ENCODE measurements around the gene DOCK2.

Gene DOCK2

DNA sequence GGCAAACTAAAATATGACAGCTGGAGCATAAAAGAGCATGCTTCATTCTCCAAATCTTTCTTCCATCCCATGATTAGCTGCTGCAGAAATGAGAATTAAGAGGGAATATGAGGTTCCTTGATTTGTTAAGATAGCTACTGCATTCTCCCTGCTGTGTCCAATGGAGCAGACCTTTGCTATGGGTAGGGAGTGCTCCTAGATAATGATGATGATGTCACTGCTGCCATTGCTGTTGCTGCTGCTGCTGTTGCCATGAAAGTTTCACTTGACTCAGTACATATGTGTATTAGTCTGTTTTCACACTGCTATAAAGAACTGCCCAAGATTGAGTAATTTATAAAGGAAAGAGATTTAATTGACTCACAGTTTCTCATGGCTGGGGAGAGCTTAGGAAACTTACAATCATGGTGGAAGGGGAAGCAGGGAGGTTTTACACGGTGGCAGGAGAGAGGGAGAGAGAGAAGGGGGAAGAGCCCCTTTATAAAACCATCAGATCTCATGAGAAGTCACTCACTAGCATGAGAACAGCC, 214.3 kb downstream of the DOCK2 start:
- no peak overlapping the region for H3K27ac ChIP-seq
- no peak for DNase-seq (ENCODE audit: low read depth, low spot score)
- TF ChIP-seq FOXP2 (optimal IDR thresholded peaks at IDR 0.05; ENCODE audit: control extremely low read depth, extremely low read length, insufficient read depth) (no peak), EZH2 (IDR thresholded peaks at IDR 0.05) (no peak), POLR2AphosphoS5 (IDR thresholded peaks at IDR 0.05; ENCODE audit: borderline replicate concordance, low read depth, low read length) (no peak)
- no peak overlapping the region for H3K9ac ChIP-seq (ENCODE audit: insufficient read length)
- H3K9me3 ChIP-seq (ENCODE audit: low read depth, low read length), result no peaks in the 10 kb centered on the region
- H3K36me3 ChIP-seq (ENCODE audit: insufficient read depth, low read length), result no peaks in the 10 kb centered on the region
- no peak overlapping the region for H3K4me3 ChIP-seq

DNA sequence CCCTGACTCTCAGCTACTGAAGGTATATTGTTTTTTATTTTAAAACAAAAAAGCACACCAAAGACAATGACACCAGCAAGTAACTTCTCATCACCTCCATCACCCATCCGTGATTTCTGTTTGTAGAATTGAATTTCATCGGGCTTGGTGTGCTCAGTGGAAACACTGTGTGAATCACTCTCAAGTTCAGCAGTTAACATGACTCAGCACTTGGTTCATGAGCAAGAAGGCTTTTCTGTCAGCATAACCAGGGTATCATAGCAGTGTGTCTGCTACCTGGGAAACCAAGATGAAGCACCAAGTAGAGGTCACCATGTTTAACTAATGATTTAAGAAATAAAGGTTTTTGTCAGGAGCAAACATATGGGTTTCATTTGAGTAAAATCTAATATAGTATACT, 219.5 kb downstream of the DOCK2 start:
- TF ChIP-seq EZH2 (IDR thresholded peaks at IDR 0.05) (no peak), POLR2AphosphoS5 (IDR thresholded peaks at IDR 0.05; ENCODE audit: borderline replicate concordance, low read depth, low read length) (no peak), FOXP2 (optimal IDR thresholded peaks at IDR 0.05; ENCODE audit: control extremely low read depth, extremely low read length, insufficient read depth) (no peak)
- H3K27ac ChIP-seq, result no peak overlapping the region
- H3K36me3 ChIP-seq (ENCODE audit: insufficient read depth, low read length), result no peaks in the 10 kb centered on the region
- no peak overlapping the region for H3K4me3 ChIP-seq
- H3K9ac ChIP-seq (ENCODE audit: insufficient read length), result no peak overlapping the region
- no peaks in the 10 kb centered on the region for H3K9me3 ChIP-seq (ENCODE audit: low read depth, low read length)
- DNase-seq (ENCODE audit: low read depth, low spot score), result no peak

DNA sequence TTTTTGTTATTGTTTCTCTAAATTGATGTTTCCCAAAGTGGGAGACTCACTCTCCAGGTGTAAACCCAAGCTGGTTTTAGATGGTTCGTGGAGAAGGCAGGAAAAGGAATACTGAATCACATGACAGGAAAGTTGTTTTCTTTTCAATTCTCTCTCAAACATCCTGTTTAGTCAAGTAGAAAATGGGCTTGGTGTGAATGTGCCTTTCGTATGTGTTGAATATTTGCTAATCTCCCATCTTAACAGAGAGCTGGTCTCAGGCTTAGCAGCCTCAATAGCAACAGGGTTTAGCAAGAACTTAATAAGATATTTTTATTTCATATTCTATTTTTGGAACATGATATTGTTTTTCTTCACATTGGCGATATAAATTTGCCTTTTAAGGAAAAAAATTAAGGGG, 223.5 kb downstream of the DOCK2 start:
- DNase-seq (ENCODE audit: low read depth, low spot score), result no peak
- Histone ChIP-seq H3K9me3 (ENCODE audit: low read depth, low read length) (no peaks in the 10 kb centered on the region), H3K36me3 (ENCODE audit: insufficient read depth, low read length) (no peaks in the 10 kb centered on the region), H3K27ac (no peak overlapping the region), H3K4me3 (no peak overlapping the region), H3K9ac (ENCODE audit: insufficient read length) (no peak overlapping the region)
- TF ChIP-seq POLR2AphosphoS5 (IDR thresholded peaks at IDR 0.05; ENCODE audit: borderline replicate concordance, low read depth, low read length) (no peak), EZH2 (IDR thresholded peaks at IDR 0.05) (no peak), FOXP2 (optimal IDR thresholded peaks at IDR 0.05; ENCODE audit: control extremely low read depth, extremely low read length, insufficient read depth) (no peak)

DNA sequence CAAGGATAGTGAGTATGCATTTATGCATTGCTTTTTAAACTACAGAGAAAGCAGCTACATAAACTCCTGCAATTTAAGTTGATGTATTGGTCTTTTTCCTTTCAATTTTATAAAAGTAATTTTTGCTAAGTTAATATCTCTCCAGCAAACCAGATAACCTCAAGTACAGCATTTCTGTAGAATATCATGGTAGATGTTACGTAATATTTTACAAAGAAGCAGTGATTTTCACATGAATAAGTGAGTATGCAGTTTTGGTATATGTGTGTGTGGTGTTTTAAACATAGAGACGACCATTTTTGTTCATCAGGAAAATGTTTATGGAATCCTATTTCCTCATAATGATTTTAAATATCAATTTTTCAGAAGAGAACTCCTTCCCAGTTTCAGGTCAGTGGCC, 224.4 kb downstream of the DOCK2 start:
- H3K36me3 ChIP-seq (ENCODE audit: insufficient read depth, low read length), result no peaks in the 10 kb centered on the region
- H3K27ac ChIP-seq, result no peak overlapping the region
- DNase-seq (ENCODE audit: low read depth, low spot score), result no peak
- no peak overlapping the region for H3K4me3 ChIP-seq
- no peak overlapping the region for H3K9ac ChIP-seq (ENCODE audit: insufficient read length)
- H3K9me3 ChIP-seq (ENCODE audit: low read depth, low read length), result no peaks in the 10 kb centered on the region
- TF ChIP-seq FOXP2 (optimal IDR thresholded peaks at IDR 0.05; ENCODE audit: control extremely low read depth, extremely low read length, insufficient read depth) (no peak), EZH2 (IDR thresholded peaks at IDR 0.05) (no peak), POLR2AphosphoS5 (IDR thresholded peaks at IDR 0.05; ENCODE audit: borderline replicate concordance, low read depth, low read length) (no peak)

DNA sequence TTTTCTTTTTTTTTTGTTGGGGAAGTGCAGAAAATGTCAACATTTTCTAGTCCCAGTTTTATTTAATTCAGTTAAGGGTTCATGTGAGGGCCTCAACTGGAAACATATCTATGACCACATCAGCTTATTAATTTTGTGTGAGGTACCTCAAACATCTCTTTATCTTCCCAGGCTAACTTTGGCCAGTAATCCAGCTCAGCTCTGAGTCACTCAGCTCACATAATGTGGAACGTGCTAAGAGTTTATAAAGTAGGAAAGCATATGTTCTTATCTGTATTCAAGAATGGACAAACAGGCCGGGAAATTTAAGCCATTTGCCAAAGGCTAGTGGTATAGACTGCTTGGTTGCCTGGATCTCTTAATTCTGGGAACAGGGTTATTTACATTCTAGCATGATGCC, 224.9 kb downstream of the DOCK2 start:
- no peaks in the 10 kb centered on the region for H3K36me3 ChIP-seq (ENCODE audit: insufficient read depth, low read length)
- DNase-seq (ENCODE audit: low read depth, low spot score), result no peak
- H3K9me3 ChIP-seq (ENCODE audit: low read depth, low read length), result no peaks in the 10 kb centered on the region
- H3K4me3 ChIP-seq, result no peak overlapping the region
- H3K9ac ChIP-seq (ENCODE audit: insufficient read length), result no peak overlapping the region
- TF ChIP-seq FOXP2 (optimal IDR thresholded peaks at IDR 0.05; ENCODE audit: control extremely low read depth, extremely low read length, insufficient read depth) (no peak), POLR2AphosphoS5 (IDR thresholded peaks at IDR 0.05; ENCODE audit: borderline replicate concordance, low read depth, low read length) (no peak), EZH2 (IDR thresholded peaks at IDR 0.05) (no peak)
- H3K27ac ChIP-seq, result no peak overlapping the region

DNA sequence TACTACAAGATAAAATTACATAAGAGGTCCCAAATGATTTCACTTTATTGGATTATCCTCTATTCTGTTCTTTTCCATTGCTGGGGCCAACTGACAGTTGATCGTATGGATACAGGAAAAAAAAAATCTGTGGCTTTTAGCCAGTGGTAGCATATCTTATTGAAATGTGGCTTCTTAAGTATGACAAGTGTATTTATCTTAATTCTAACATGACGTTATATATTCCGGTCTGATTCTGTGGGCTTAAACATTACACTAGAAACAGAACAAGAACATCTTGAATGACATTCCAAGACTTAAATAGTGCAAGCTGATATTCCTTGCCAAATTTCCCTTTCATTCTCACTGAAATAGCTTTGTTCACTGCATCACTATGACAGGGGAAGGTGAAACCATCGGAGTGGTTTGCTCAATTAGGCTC, 225.3 kb downstream of the DOCK2 start:
- no peak for DNase-seq (ENCODE audit: low read depth, low spot score)
- Histone ChIP-seq H3K9me3 (ENCODE audit: low read depth, low read length) (no peaks in the 10 kb centered on the region), H3K27ac (no peak overlapping the region), H3K9ac (ENCODE audit: insufficient read length) (no peak overlapping the region), H3K36me3 (ENCODE audit: insufficient read depth, low read length) (no peaks in the 10 kb centered on the region), H3K4me3 (no peak overlapping the region)
- TF ChIP-seq POLR2AphosphoS5 (IDR thresholded peaks at IDR 0.05; ENCODE audit: borderline replicate concordance, low read depth, low read length) (no peak), EZH2 (IDR thresholded peaks at IDR 0.05) (no peak), FOXP2 (optimal IDR thresholded peaks at IDR 0.05; ENCODE audit: control extremely low read depth, extremely low read length, insufficient read depth) (no peak)

DNA sequence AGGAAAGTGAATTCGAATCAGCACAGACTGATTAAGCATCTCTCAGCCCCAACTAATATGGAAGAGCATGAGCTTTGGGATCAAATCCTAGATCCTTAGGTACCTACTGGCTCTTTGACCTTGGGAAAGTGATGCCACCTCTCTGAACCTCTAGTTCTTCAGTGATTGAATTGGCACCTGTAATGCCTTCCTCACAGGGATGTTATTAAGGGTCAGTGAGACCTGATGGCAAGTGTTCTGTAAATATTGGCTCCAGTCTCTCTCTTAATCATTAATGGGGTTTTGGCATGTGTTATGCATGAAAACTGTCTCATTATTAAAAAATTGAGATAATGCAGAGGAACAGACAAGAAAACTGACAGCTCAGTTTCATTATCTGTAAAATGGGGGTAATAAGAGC, 227.4 kb downstream of the DOCK2 start:
- Histone ChIP-seq H3K4me3 (no peak overlapping the region), H3K36me3 (ENCODE audit: insufficient read depth, low read length) (no peaks in the 10 kb centered on the region), H3K27ac (no peak overlapping the region), H3K9me3 (ENCODE audit: low read depth, low read length) (no peaks in the 10 kb centered on the region), H3K9ac (ENCODE audit: insufficient read length) (no peak overlapping the region)
- DNase-seq (ENCODE audit: low read depth, low spot score), result no peak
- TF ChIP-seq EZH2 (IDR thresholded peaks at IDR 0.05) (no peak), FOXP2 (optimal IDR thresholded peaks at IDR 0.05; ENCODE audit: control extremely low read depth, extremely low read length, insufficient read depth) (no peak), POLR2AphosphoS5 (IDR thresholded peaks at IDR 0.05; ENCODE audit: borderline replicate concordance, low read depth, low read length) (no peak)

DNA sequence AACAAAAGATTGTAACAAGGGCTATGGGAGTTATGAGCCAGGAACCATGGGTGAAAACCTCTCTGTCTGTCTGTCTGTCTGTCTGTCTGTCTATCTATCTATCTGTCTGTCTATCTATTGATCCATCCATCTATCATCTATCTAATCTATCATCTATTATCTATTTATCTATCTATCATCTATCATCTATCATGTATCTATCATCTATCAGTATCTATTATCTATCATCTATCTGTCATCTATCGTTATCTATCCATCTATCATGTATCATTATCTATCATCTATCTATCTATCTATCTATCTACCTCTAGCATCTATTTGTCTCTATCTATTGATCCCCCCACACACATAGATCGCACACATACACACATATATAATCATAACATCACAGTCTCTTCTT, 230.3 kb downstream of the DOCK2 start:
- no peaks in the 10 kb centered on the region for H3K36me3 ChIP-seq (ENCODE audit: insufficient read depth, low read length)
- TF ChIP-seq EZH2 (IDR thresholded peaks at IDR 0.05), result no peak
- TF ChIP-seq POLR2AphosphoS5 (IDR thresholded peaks at IDR 0.05; ENCODE audit: borderline replicate concordance, low read depth, low read length), result no peak
- no peak for TF ChIP-seq FOXP2 (optimal IDR thresholded peaks at IDR 0.05; ENCODE audit: control extremely low read depth, extremely low read length, insufficient read depth)
- DNase-seq (ENCODE audit: low read depth, low spot score), result no peak
- no peak overlapping the region for H3K9ac ChIP-seq (ENCODE audit: insufficient read length)
- no peaks in the 10 kb centered on the region for H3K9me3 ChIP-seq (ENCODE audit: low read depth, low read length)
- no peak overlapping the region for H3K4me3 ChIP-seq
- H3K27ac ChIP-seq, result no peak overlapping the region

DNA sequence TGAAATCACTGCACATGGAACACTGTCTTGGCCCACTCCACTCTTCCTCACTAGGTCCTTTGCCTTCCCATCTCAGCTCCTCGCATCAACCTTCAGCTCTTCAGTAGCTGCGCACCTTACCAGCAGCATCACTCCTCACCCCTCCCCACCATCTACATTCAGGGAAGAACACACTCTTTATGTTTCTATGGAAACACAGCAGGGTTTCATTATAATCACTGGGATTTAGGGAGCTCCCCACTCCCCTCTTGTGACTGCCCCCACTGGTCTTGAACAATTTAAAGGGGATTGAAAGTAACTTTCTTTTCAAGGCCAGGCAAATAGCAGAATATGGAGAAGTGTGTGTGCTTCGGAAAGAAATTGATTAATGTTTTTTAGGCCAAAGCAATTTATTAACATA, 232.0 kb downstream of the DOCK2 start:
- H3K27ac ChIP-seq, result no peak overlapping the region
- H3K9ac ChIP-seq (ENCODE audit: insufficient read length), result no peak overlapping the region
- no peak for DNase-seq (ENCODE audit: low read depth, low spot score)
- H3K4me3 ChIP-seq, result no peak overlapping the region
- H3K36me3 ChIP-seq (ENCODE audit: insufficient read depth, low read length), result no peaks in the 10 kb centered on the region
- no peak for TF ChIP-seq FOXP2 (optimal IDR thresholded peaks at IDR 0.05; ENCODE audit: control extremely low read depth, extremely low read length, insufficient read depth)
- TF ChIP-seq EZH2 (IDR thresholded peaks at IDR 0.05), result no peak
- no peak for TF ChIP-seq POLR2AphosphoS5 (IDR thresholded peaks at IDR 0.05; ENCODE audit: borderline replicate concordance, low read depth, low read length)
- H3K9me3 ChIP-seq (ENCODE audit: low read depth, low read length), result no peaks in the 10 kb centered on the region
